ENCODE data around the gene NCKAP5.

GRCh38 chr2:133092571-133092970, 475.7 kb downstream of the NCKAP5 start:
- no peak for TF ChIP-seq EZH2phosphoT487 (IDR thresholded peaks at IDR 0.05; ENCODE audit: insufficient read depth, low read depth)
- no peak for TF ChIP-seq EZH2 (IDR thresholded peaks at IDR 0.05; ENCODE audit: insufficient read depth, poor library complexity, severe bottlenecking)

Data from GM23248 (cell line).